GM12878 (cell line): ENCODE measurements around the gene PDE11A. TPM values are rescaled to one million over a fixed set of nuclear protein-coding genes. Genes with fewer than 3 reads are reported as not detected.

Source experiments
- ATAC-seq: fragments of 200-7000 bp; cut with Tn5 transposase; 3 replicates; pipeline ENCODE4 v1.9.1; 2020; ENCODE audit warnings: mild to moderate bottlenecking, moderate library complexity
- BruUV-seq: library from RNA; stranded (reverse); fragments of 400-500 nt; replicated peaks from 2 replicates; lab custom pipeline; 2021; lab: Mats Ljungman, UMichigan
- CTCF ChIA-PET: fragments of 300-600 bp; sonication (Branson Sonifier 250); formaldehyde crosslinking; extraction: SDS; loops from one replicate; lab custom pipeline; 2021; ENCODE audit warnings: inconsistent platforms; lab: Yijun Ruan, JAX
- POLR2A ChIA-PET: fragments of 350-600 bp; formaldehyde crosslinking; extraction: SDS; loops from one replicate; lab custom pipeline; 2021; ENCODE audit warnings: inconsistent platforms; lab: Charles Lee
- RAD21 ChIA-PET: fragments of 300-600 bp; sonication (Branson Sonifier 250); formaldehyde crosslinking; loops from one replicate; lab custom pipeline; 2023; ENCODE audit warnings: antibody characterized with exemption; ENCODE audit not compliant: unreplicated experiment; lab: Charles Lee
- SMC1A ChIA-PET: fragments of 300-600 bp; sonication (Branson Sonifier 250); formaldehyde crosslinking; loops from one replicate; lab custom pipeline; 2023; ENCODE audit not compliant: unreplicated experiment, uncharacterized antibody; lab: Charles Lee
- DNase-seq: peaks from one replicate; pipeline ENCODE4 v3.0.0-alpha.2; 2011; ENCODE audit warnings: low read depth, low spot score
- FAIRE-seq: peaks from 3 replicates; lab custom pipeline; 2011; peaks lifted over from hg19 to GRCh38; lab: Jason Lieb, UNC
- H2AFZ ChIP-seq: 2 replicates; pipeline ENCODE4 v1.6.0; 2011; ENCODE audit warnings: low read depth, low read length, control low read depth; ENCODE audit not compliant: control insufficient read depth
- H3K27ac ChIP-seq: 2 replicates; pipeline ENCODE4 v1.5.1; 2011; ENCODE audit warnings: control low read depth; ENCODE audit not compliant: control insufficient read depth, insufficient read depth
- H3K27me3 ChIP-seq, 2 experiments: replicated peaks in 1 of 2; 2 replicates each; pipeline versions ENCODE4 v1.6.0 to v1.6.1; 2011; ENCODE audit warnings: low read length in 1 of 2; ENCODE audit not compliant: control insufficient read depth in 2 of 2, insufficient read depth in 2 of 2
- H3K36me3 ChIP-seq, 2 experiments: 2 replicates each; pipeline ENCODE4 v1.5.1; 2011; ENCODE audit warnings: low read length in 1 of 2; ENCODE audit not compliant: control insufficient read depth in 2 of 2, insufficient read depth in 2 of 2
- H3K4me1 ChIP-seq: 2 replicates; pipeline ENCODE4 v1.6.1; 2011; ENCODE audit warnings: mild to moderate bottlenecking, low read length, moderate library complexity, mixed read lengths; ENCODE audit not compliant: control insufficient read depth, insufficient read depth
- H3K4me2 ChIP-seq: 2 replicates; pipeline ENCODE4 v1.6.0; 2011; ENCODE audit warnings: control low read depth; ENCODE audit not compliant: control insufficient read depth, insufficient read depth
- H3K4me3 ChIP-seq: fragments of 200-600 bp; sonication (generic); 2 replicates; pipeline ENCODE4 v1.5.1; 2016
- H3K79me2 ChIP-seq: 2 replicates; pipeline ENCODE4 v1.6.0; 2011; ENCODE audit warnings: low read length; ENCODE audit not compliant: control insufficient read depth, insufficient read depth
- H3K9ac ChIP-seq: 2 replicates; pipeline ENCODE4 v1.8.0; 2011; ENCODE audit warnings: low read length, control low read depth, mixed read lengths; ENCODE audit not compliant: control insufficient read depth, insufficient read depth
- H3K9me3 ChIP-seq: replicated peaks from 3 replicates; pipeline ENCODE4 v1.5.1; 2011; ENCODE audit warnings: mild to moderate bottlenecking, low read length; ENCODE audit not compliant: control insufficient read depth, insufficient read depth
- H4K20me1 ChIP-seq: 2 replicates; pipeline ENCODE4 v1.6.0; 2011; ENCODE audit not compliant: control insufficient read depth, insufficient read depth
- ATF3 ChIP-seq: IDR thresholded peaks from 2 replicates; pipeline ENCODE4 v1.6.1; 2011; ENCODE audit warnings: low read depth, mild to moderate bottlenecking, low read length, moderate library complexity, borderline replicate concordance; ENCODE audit errors: extremely low read depth
- BACH1 ChIP-seq: fragments of 450-650 bp; IDR thresholded peaks from 2 replicates; pipeline ENCODE4 v1.6.1; 2017; ENCODE audit warnings: mild to moderate bottlenecking, borderline replicate concordance
- CEBPB ChIP-seq, 2 experiments: fragments of 150-350 bp in 1 of 2; IDR thresholded peaks; 2 replicates each; pipeline ENCODE4 v1.6.1; 2012 to 2014; ENCODE audit warnings: low read depth in 2 of 2, low read length in 2 of 2, borderline replicate concordance in 1 of 2, inconsistent platforms in 1 of 2
- CEBPZ ChIP-seq: fragments of 150-350 bp; IDR thresholded peaks from 2 replicates; pipeline ENCODE4 v1.6.1; 2016; ENCODE audit warnings: low read depth, low read length
- FOXM1 ChIP-seq: IDR thresholded peaks from 2 replicates; pipeline ENCODE4 v1.6.1; 2012; ENCODE audit warnings: low read depth, mild to moderate bottlenecking, inconsistent platforms, low read length, moderate library complexity
- LARP7 ChIP-seq: fragments of 450-650 bp; IDR thresholded peaks from 2 replicates; pipeline ENCODE4 v1.6.1; 2017; ENCODE audit warnings: mild to moderate bottlenecking
- MEF2A ChIP-seq: IDR thresholded peaks from 2 replicates; pipeline ENCODE4 v1.6.1; 2011; ENCODE audit warnings: low read depth, mild to moderate bottlenecking, low read length, moderate library complexity; ENCODE audit not compliant: insufficient read depth
- NFIC ChIP-seq: IDR thresholded peaks from 2 replicates; pipeline ENCODE4 v1.6.1; 2012; ENCODE audit warnings: low read depth, mild to moderate bottlenecking, inconsistent platforms, low read length, moderate library complexity
- RAD51 ChIP-seq: fragments of 450-650 bp; IDR thresholded peaks from 2 replicates; pipeline ENCODE4 v1.6.1; 2016; ENCODE audit warnings: moderate library complexity, mild to moderate bottlenecking, inconsistent platforms
- RUNX3 ChIP-seq: IDR thresholded peaks from 2 replicates; pipeline ENCODE4 v1.6.1; 2012; ENCODE audit warnings: low read length, inconsistent platforms
- SIN3A ChIP-seq: IDR thresholded peaks from 2 replicates; pipeline ENCODE4 v1.6.1; 2012; ENCODE audit warnings: low read depth, low read length, improper control_type of control experiment
- SIX5 ChIP-seq: IDR thresholded peaks from 2 replicates; pipeline ENCODE4 v1.6.1; 2011; ENCODE audit warnings: mild to moderate bottlenecking, low read depth, low read length, moderate library complexity; ENCODE audit not compliant: severe bottlenecking
- SREBF2 ChIP-seq: IDR thresholded peaks from 2 replicates; pipeline ENCODE4 v1.6.1; 2012; ENCODE audit warnings: mild to moderate bottlenecking, low read length
- ZBED1 ChIP-seq: IDR thresholded peaks from 2 replicates; pipeline ENCODE4 v1.6.1; 2016; ENCODE audit warnings: borderline replicate concordance
- ZNF622 ChIP-seq: fragments of 450-650 bp; IDR thresholded peaks from 2 replicates; pipeline ENCODE4 v1.6.1; 2017; ENCODE audit warnings: mild to moderate bottlenecking, inconsistent platforms
- ZSCAN29 ChIP-seq: fragments of 450-650 bp; IDR thresholded peaks from 2 replicates; pipeline ENCODE4 v1.6.1; 2017; ENCODE audit warnings: mild to moderate bottlenecking, moderate library complexity
- whole genome bisulfite sequencing: methylation state at CpG from one replicate; pipeline ENCODE4 v1.1.6; 2016; ENCODE audit warnings: low lambda C conversion rate; ENCODE audit not compliant: insufficient replicate concordance, insufficient coverage; ENCODE audit errors: missing lambda C conversion rate; 5-methylcytosine and 5-hydroxymethylcytosine counted together
- in situ Hi-C: fragments of 300-500 bp; cut with MboI; formaldehyde crosslinking; loops from 9 replicates; pipeline ENCODE4 v1.14.3; 2018; ENCODE audit warnings: mixed read lengths
- intact Hi-C: fragments of 100-400 bp; cut with micrococcal nuclease; formaldehyde crosslinking; loops from one replicate; pipeline ENCODE4 v1.14.2; 2022; ENCODE audit not compliant: unreplicated experiment
- polyA plus RNA-seq, 11 experiments: library from polyadenylated mRNA; depleted of rRNA in 4 of 11; unstranded in 6 of 11; stranded (reverse) in 5 of 11; fragments of >200 nt; fragmentation: Nextera tagmentation in 4 of 11; fragmentation: Illumina TruSeq in 1 of 11; extraction: Ambion mirVana in 4 of 11; extraction: Trizol in 1 of 11; gene quantifications; 1 replicate in 1 of 11; 2 replicates in 10 of 11; pipeline versions ENCODE4 v1.2.1 to v1.2.3, GENCODE V29; 2011 to 2016; ENCODE audit warnings: inconsistent platforms in 2 of 11, missing spikeins in 2 of 11, low read depth in 1 of 11
- total RNA-seq, 4 experiments: library from RNA; depleted of rRNA in 3 of 4; stranded (reverse); fragments of >200 nt in 3 of 4; fragmentation: Illumina TruSeq in 1 of 4; extraction: Trizol in 1 of 4; gene quantifications; 2 replicates each; pipeline versions ENCODE4 v1.2.1 to v1.2.3, GENCODE V29; 2013 to 2021
- TF ChIP-seq, protein P1 (sequence below): fragments of 450-650 bp; IDR thresholded peaks from 2 replicates; pipeline ENCODE4 v1.6.1; 2018; ENCODE audit warnings: borderline replicate concordance, mild to moderate bottlenecking; ENCODE audit not compliant: partially characterized antibody

The PDE11A gene
- total and polyA plus RNA-seq, 10 of the 15 experiments (the other 5 are each of a cell fraction or from before 2014, with no cell fraction given): 0.01 to 0.17 (median 0.06) TPM; not detected in 5

DNA sequence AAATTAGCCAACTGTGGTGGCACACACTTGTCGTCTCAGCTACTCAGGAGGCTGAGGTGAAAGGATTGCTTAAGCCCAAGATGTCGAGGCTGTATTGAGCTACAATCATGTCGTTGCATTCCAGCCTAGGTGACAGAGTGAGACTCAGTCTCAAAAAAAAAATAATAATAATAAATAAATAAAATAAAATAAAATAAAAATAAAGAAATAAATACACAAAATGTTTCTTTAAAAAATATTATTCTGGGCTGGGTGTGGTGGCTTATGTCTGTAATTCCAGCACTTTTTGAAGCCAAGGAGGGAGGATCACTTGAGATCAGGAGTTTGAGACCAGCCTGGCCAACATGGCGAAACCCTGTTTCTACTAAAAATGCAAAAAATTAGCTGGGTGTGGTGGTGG is 407.2 kb downstream of the PDE11A start:
- Histone ChIP-seq H3K9ac (no peak overlapping the region), H3K4me3 (no peak overlapping the region), H3K36me3 (no peaks in the 10 kb centered on the region), H3K9me3 (no peaks in the 10 kb centered on the region), H3K27me3 (no peaks in the 10 kb centered on the region), H3K79me2 (no peaks in the 10 kb centered on the region), H3K4me2 (no peak overlapping the region), H3K27ac (no peak overlapping the region), H3K4me1 (no peaks in the 10 kb centered on the region), H4K20me1 (no peaks in the 10 kb centered on the region), H2AFZ (no peak overlapping the region)
- CTCF ChIA-PET: interaction anchor here (1.7 kb wide), 1 partner anchor 9 kb away, joined by 5 read pairs; no protein-coding TSS in a partner anchor
- RAD21 ChIA-PET: interaction anchor here (0.7 kb wide), 1 partner anchor 174 kb away, joined by 3 read pairs; no protein-coding TSS in a partner anchor
- BruUV-seq: no TSS peak
- POLR2A ChIA-PET: no interaction called here
- FAIRE-seq: no peak
- in situ Hi-C loops (no loop called here), intact Hi-C loops (no loop called here)
- no peak for DNase-seq
- SMC1A ChIA-PET: interaction anchor here (0.6 to 1.2 kb wide), 3 partner anchors 104 to 495 kb away, joined by 3 to 4 read pairs (median 3); no protein-coding TSS in a partner anchor
- 64% methylated on average over 4 of the region's 4 CpGs for WGBS
- no peak for TF ChIP-seq FOXM1
- TF ChIP-seq SREBF2: no peak
- TF ChIP-seq CEBPZ: no peak
- TF ChIP-seq SIX5: no peak
- TF ChIP-seq ATF3: no peak
- no peak for TF ChIP-seq RUNX3
- no peak for TF ChIP-seq ZSCAN29
- no peak for TF ChIP-seq CEBPB (IDR thresholded peaks at IDR 0.05; ENCODE audit: borderline replicate concordance in 1 of 2, low read depth in 2 of 2, low read length in 2 of 2)
- no peak for TF ChIP-seq SIN3A
- no peak for TF ChIP-seq ZBED1
- TF ChIP-seq BACH1: no peak
- no peak for TF ChIP-seq MEF2A
- TF ChIP-seq ZNF622: no peak
- TF ChIP-seq NFIC: no peak
- TF ChIP-seq, protein P1, sequence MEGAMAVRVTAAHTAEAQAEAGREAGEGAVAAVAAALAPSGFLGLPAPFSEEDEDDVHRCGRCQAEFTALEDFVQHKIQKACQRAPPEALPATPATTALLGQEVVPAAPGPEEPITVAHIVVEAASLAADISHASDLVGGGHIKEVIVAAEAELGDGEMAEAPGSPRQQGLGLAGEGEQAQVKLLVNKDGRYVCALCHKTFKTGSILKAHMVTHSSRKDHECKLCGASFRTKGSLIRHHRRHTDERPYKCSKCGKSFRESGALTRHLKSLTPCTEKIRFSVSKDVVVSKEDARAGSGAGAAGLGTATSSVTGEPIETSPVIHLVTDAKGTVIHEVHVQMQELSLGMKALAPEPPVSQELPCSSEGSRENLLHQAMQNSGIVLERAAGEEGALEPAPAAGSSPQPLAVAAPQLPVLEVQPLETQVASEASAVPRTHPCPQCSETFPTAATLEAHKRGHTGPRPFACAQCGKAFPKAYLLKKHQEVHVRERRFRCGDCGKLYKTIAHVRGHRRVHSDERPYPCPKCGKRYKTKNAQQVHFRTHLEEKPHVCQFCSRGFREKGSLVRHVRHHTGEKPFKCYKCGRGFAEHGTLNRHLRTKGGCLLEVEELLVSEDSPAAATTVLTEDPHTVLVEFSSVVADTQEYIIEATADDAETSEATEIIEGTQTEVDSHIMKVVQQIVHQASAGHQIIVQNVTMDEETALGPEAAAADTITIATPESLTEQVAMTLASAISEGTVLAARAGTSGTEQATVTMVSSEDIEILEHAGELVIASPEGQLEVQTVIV: no peak
- TF ChIP-seq LARP7: no peak
- TF ChIP-seq RAD51: no peak
- ATAC-seq: no peak
